LNCAP (cell line): Measurements from ENCODE around the gene MTREX.

ENCODE experiments used
- CTCF ChIP-seq: fragments of 450-650 bp; IDR thresholded peaks from 2 replicates; pipeline ENCODE4 v1.5.1; 2017; ENCODE audit warnings: mild to moderate bottlenecking

The MTREX gene

GRCh38 chr5:55307383-55308253, at the start of gene MTREX, which contains the start of gene DHX29:
Gene MTREX, plus strand, starts transcription at chr5:55307989. Its CDS starts 25 bp downstream, at chr5:55308014.
Gene DHX29, minus strand, starts transcription at chr5:55307694. Its CDS starts 121 bp downstream, at chr5:55307573.
- TF ChIP-seq CTCF, result no peak

DNA sequence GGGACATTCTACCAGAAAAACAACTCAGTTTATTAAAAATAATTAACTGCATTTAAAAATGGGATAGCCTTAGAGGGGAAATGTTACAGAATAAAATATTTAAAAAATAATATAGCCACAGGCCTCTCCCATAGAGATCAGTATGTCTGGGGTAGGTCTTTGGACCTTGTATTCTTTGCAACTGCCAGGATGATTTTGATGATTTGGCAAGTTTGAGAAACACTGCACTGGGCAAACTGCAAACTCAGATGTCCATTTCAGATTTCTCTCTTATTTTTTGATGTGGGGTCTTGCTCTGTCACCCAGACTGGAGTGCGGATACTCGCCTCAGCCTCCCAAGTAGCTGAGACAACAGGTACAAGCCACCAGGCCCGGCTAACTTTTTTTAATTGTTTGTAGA, 49.5 kb upstream of the MTREX start:
- no peak for TF ChIP-seq CTCF

GRCh38 chr5:55276771-55277170, 31.0 kb upstream of the MTREX start:
- TF ChIP-seq CTCF, result no peak

- TF ChIP-seq CTCF, result no peak
These were observed 29.0 kb upstream of the MTREX start for GRCh38 chr5:55278778-55279177.

- no peak for TF ChIP-seq CTCF
These were observed 21.3 kb upstream of the MTREX start for GRCh38 chr5:55286411-55286933.

GRCh38 chr5:55289808-55290207, 18.0 kb upstream of the MTREX start:
- no peak for TF ChIP-seq CTCF

DNA sequence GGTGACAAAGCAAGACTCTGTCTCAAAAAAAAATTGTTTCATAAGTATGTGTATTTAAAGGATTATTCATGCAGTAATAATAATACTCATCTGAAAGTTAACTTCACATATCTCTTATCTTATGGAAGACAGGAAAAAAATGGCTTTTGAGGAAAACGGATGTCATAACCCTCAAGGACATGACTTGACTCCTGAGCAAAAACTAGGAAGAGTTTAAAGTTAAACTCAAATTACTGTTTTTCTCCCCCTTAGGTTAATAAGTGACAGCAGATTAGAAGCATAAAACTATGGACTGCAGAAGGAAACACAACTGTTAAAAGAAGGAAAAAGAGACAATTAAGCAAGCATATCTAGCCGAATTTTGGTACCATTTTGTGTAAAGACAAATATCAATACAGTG, 16.8 kb upstream of the MTREX start:
- TF ChIP-seq CTCF, result no peak
